Fibroblast of lung (primary cell): ENCODE measurements around the gene KIAA0040.

Source experiments
- CTCF ChIP-seq, 2 donors: IDR thresholded peaks in 1 of 2; conservative IDR thresholded peaks in 1 of 2; 1 replicate in 1 of 2; 2 replicates in 1 of 2; pipeline ENCODE4 v1.5.1; 2011 to 2012; ENCODE audit warnings: low read length in 2 of 2, control low read depth in 1 of 2, inconsistent platforms in 1 of 2, low read depth in 1 of 2, mild to moderate bottlenecking in 1 of 2
- EZH2 ChIP-seq: IDR thresholded peaks from 2 replicates; pipeline ENCODE4 v1.5.1; 2012; ENCODE audit warnings: low read length, control low read depth, mild to moderate bottlenecking; ENCODE audit errors: missing control alignments

- TF ChIP-seq CTCF (conservative IDR thresholded peaks at IDR 0.05 in 1 of 2, IDR thresholded peaks at IDR 0.05 in 1 of 2; ENCODE audit: low read depth in 1 of 2, low read length in 2 of 2) (no peak), EZH2 (no peak)
Observed at GRCh38 chr1:175192630-175193526, at the start of gene KIAA0040.
